Esophagus mucosa (tissue), 1 donor: ENCODE measurements around the gene ARL4A. TPM values are rescaled to one million over a fixed set of nuclear protein-coding genes. Genes with fewer than 3 reads are reported as not detected.
"Not testable (repeated sequence)": the region's sequence is repeated elsewhere in the genome, so short reads cannot be mapped to it uniquely, and the experiment has no call there.

Experiments used
- ATAC-seq: fragments of 200-7000 bp; cut with Tn5 transposase; one replicate; pipeline ENCODE4 v1.9.1; 2020
- total RNA-seq: library from RNA; stranded (reverse); gene quantifications from one replicate; pipeline ENCODE4 v1.2.4, GENCODE V29; 2023
- donor health status: DM: yes; HTN: yes; CAD: no.

The ARL4A gene, protein sequence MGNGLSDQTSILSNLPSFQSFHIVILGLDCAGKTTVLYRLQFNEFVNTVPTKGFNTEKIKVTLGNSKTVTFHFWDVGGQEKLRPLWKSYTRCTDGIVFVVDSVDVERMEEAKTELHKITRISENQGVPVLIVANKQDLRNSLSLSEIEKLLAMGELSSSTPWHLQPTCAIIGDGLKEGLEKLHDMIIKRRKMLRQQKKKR
- 34.8 TPM for total RNA-seq

GRCh38 chr7:12686891-12687717 is at the start of gene ARL4A:
ARL4A (plus strand) TSS chr7:12687633; CDS start chr7:12688255, 622 bp downstream.
- peak; percentile 96 for ATAC-seq

GRCh38 chr7:12637819-12638592 is 49.4 kb upstream of the ARL4A start:
- no peak for ATAC-seq

GRCh38 chr7:12638851-12639456 is 48.5 kb upstream of the ARL4A start:
- ATAC-seq, result peak; percentile 13

DNA sequence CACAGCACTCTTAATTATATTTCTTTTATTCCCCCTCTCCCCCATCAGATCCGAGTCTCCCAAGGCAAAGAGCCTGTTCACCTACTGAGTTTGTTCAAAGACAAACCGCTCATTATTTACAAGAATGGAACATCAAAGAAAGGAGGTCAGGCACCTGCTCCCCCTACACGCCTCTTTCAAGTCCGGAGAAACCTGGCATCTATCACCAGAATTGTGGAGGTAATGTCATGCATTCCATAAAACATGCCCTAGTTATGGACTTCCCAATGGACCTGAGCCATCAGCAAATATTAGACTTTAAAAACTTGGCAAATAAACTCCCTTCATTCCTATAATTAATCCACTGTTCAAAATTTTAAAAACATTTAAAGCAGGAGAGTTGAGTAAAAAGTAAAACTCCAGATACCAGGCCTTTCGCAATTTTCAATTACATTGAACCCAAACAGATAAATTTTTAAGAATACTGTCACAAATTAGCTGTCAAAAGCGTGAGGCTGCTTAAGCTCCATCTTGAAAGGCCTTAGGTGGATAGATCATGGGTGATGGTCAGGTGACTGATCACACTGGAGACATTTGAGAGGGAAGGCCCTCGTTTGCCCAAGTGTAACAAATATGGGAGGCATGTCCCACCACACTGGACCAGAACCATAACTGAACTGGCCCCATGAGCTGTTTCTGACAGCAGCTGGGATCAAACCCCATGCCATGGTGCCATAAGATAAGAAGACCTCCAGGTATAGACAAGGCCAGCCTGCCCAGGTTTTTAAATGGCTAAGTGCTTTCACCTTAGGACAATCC is 46.9 kb upstream of the ARL4A start:
- ATAC-seq, result no peak

DNA sequence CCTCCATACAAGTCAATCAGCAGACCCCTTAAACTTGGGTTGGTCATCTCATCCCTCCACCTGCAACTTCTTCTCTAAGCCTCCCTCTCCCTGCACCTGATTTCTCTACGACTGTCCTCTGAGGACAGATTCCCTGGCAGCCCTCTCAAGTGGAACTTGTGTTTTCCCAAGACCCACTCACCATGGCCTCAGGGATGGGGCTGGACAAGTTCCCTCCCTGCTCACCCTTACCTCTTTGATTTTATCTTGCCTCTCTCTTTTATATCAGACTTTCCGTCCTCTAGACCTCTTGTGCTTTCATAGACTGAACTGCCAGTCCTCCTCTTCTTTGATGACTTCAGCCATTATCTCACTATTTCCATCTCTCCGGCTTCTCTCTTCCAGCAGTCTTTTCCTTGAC is 46.2 kb upstream of the ARL4A start:
- ATAC-seq, result no peak

DNA sequence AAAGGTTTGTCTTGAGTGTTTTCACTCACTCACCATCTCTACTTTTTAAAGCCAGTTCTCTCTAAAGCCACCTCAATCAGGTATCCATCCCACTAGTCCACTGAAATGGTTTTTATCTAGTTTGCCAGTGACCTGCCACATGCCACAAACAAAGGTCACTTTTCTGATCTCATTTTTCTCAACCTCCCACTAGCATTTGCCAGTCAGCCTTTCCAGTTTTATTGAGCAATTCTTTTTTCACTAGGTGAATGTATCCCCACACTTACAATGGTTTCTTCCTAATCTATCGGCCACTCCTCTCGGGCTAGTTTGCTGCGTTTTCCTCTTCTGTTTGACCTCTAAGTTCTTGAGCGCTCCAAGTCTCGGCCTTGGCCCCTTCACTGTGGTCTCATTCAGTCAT is 44.9 kb upstream of the ARL4A start:
- ATAC-seq, result no peak

DNA sequence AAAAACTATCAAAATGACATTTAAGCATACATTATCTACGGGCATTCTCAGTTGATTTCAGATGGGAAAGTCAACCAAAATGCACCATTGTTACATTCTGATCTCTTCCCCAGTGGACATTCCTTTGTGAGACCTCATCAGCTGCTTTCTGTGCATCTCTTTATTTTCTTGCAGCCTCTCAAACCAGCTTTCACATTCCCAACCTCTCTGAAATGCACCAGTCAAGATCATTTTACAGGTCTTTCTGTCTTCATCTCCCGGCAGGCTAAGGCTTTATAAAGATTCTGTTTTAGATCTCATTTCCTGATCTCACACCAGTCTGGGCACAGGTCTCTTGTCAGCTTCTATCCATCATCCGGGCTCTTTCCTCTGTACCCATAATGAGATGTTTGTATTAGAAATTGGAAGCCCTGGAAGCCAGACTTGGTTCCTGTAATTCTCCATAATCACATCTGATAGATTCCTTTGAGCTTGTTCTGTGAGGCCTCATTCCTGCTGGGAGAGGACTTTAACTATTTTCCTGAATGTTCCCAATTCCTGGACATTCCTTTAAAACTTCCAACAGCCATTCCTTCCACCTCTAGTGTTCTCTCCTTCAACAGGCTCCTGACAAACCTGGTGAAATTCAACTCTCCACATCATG is 44.3 kb upstream of the ARL4A start:
- no peak for ATAC-seq

- ATAC-seq, result no peak
Measured at GRCh38 chr7:12643644-12644043, 43.8 kb upstream of the ARL4A start.

GRCh38 chr7:12645212-12645611 is 42.2 kb upstream of the ARL4A start:
- ATAC-seq, result not testable (repeated sequence)

GRCh38 chr7:12646139-12646538 is 41.3 kb upstream of the ARL4A start:
- ATAC-seq, result no peak

GRCh38 chr7:12647364-12648219 is 39.8 kb upstream of the ARL4A start:
- ATAC-seq, result peak; percentile 92

DNA sequence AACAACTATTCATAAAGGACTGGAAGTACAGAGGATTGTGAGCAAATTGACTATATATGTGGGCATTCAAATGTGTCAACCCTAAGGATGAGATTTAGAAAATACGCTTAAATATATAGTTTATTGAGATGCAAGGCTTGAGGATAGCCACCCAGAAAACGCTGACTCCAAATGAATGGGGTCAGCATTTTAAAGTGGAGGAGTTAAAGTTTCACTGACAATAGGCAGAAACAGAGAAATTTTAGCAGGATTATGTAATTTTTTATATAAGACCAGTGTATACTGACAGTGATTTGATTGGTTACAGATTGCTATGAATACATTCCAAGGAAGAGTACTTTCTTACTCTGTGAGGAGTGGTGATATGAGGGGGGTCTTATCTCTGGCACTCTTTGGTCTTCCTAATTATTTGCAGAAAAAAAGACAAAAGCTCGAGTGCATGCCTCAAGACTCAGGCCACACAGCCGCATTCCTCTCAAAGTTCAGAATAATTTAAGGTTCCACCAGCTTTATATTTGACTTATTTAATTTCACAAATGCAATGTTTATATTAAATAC is 38.6 kb upstream of the ARL4A start:
- no peak for ATAC-seq

GRCh38 chr7:12649348-12649747 is 38.1 kb upstream of the ARL4A start:
- ATAC-seq, result no peak

DNA sequence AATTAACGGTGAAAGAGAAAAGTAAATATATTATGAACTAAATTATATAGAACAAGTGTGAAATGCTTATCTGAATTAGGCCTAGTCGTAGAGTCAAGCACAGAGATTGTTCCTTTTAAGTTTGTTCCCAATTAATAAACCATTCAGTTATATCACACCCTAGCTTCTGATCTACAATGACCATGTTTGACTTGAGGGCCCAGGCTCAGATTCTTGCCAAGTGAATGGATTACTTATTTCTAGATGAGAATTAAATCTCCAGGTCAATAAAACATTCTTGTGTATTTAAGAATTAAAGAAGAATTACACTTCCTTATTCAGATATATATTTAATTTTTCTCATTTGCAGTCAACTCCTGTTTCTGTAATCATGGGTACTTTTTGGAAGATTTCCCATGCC is 37.4 kb upstream of the ARL4A start:
- no peak for ATAC-seq

DNA sequence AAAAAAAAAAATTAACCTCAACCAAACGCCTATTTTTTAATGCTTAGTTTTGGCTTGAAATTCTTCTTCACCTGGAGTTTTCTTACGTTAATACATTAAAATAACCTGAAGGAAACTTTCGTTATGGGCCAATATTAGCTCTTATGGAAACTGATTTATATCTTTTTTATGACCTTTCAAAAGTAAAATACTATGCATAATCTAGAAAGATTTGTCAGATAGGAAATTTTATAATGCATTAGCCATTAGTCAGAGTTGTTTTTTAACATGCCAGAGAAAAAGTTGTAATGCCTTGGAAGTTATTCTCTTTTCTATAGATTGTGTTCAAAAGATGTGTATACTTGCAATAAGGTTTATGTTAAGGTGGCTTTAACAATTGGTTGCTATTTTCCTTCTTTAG is 34.3 kb upstream of the ARL4A start:
- no peak for ATAC-seq

DNA sequence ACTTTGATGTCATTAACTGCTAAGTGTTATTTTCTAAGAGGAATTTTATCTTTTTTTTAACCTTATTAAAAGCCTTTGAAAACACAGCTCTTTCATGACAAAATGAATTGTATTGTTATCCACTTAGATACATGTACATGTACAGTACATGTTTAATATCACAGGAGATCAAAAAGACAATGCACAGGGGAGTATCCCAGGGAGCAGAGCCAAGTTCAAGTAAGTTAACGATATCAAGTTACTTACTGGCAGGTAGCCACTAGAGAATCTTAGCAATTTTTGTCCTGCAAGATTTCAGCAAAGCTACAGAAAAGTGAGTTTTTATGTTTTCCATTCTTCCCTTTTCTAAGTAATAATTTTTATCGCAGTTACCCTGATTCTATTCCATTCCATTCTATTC is 33.9 kb upstream of the ARL4A start:
- ATAC-seq, result no peak

DNA sequence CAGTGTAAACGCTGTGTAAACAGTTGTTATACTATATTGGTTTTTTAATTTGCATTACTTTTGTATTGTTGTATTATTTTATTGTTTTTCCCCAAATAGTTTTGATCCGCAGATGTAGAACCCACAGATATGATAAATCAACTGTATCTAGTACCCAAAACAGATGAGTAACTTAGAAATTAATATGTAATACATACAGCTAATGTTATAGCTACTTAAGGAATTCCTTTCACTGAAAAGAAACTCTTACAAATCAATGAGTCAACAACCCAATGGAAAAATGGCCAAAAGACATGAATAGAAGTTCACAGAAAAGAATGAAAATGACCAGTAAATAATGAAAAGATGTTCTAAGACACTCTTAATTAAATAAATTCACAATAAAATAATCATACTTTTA is 32.3 kb upstream of the ARL4A start:
- no peak for ATAC-seq

DNA sequence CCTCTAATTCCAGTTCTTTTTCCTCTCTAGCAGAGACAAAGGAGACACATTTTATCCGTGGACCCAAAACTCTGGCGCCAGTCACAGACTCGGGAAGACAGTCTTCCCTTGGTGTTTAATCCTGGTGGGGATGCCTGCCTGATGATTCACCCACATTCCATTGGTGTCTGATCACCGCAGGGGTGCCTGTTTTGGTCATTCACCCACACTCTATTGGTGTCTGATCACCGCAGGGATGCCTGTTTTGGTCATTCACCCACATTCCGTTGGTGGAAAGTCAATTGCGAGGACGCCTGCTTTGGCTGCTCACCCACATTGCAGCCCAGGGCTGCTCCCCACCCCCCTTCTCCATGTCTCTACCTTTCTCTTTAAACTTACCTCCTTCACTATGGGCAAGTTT is 27.0 kb upstream of the ARL4A start:
- not testable (repeated sequence) for ATAC-seq

DNA sequence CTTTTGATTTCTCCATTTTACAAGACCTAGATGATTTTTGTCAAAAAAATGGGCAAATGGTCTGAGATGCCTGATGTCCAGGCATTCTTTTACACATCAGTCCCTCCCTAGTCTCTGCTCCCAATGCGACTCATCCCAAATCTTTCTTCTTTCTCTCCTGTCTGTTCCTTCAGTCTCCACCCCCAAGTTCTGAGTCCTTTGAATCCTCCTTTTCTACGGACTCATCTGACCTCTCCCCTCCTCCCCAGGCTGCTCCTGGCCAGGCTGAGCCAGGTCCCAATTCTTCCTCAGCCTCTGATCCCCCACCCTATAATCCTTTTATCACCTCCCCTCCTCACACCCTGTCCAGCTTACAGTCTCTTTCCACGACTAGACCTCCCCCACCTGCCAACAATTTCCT is 26.4 kb upstream of the ARL4A start:
- not testable (repeated sequence) for ATAC-seq

GRCh38 chr7:12661581-12661980 is 25.9 kb upstream of the ARL4A start:
- no peak for ATAC-seq
